GM18499 (cell line): ENCODE measurements around the gene GUCY1A2.
"Not testable (repeated sequence)": the region's sequence is repeated elsewhere in the genome, so short reads cannot be mapped to it uniquely, and the experiment has no call there.

ENCODE experiments used
- ATAC-seq: cut with Tn5 transposase; IDR thresholded peaks from one replicate; pipeline ENCODE4 v1.9.1; 2021; ENCODE audit warnings: moderate number of reproducible peaks; ENCODE audit not compliant: insufficient read depth, unreplicated experiment

The GUCY1A2 gene, protein sequence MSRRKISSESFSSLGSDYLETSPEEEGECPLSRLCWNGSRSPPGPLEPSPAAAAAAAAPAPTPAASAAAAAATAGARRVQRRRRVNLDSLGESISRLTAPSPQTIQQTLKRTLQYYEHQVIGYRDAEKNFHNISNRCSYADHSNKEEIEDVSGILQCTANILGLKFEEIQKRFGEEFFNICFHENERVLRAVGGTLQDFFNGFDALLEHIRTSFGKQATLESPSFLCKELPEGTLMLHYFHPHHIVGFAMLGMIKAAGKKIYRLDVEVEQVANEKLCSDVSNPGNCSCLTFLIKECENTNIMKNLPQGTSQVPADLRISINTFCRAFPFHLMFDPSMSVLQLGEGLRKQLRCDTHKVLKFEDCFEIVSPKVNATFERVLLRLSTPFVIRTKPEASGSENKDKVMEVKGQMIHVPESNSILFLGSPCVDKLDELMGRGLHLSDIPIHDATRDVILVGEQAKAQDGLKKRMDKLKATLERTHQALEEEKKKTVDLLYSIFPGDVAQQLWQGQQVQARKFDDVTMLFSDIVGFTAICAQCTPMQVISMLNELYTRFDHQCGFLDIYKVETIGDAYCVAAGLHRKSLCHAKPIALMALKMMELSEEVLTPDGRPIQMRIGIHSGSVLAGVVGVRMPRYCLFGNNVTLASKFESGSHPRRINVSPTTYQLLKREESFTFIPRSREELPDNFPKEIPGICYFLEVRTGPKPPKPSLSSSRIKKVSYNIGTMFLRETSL

DNA sequence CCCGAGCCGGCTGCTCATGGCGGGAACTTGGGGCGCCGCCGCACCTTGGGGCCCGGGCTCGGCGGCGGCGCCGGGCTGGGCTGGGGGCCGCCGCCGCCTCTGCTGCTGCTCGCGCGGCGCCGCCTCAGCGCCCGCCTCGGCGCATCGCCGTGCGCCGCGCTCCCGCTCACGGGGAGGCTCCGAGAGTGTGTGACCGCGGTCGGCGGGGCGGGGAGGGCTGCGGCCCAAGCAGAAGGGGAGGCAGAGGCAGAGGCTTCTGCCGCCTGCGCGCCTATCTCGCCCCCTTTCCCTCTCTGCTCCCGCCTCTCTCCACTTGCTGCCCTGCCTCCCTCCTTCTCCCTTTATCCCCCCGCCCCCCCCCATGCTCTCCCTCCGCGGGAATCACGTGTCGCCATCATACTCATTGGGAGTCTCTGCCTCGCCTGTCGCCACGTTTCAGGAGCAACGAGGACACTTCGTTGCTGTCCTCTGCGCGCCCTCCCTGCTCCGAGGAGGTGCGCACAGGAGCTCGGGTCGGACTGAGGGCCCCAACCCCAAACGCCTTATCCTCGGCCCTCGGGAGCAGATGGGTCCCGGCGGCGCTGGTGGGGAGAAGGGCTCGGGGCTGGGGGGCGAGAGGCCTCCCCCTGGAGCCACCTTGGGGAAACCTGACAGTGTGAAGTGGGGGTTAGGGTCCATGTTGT lies at the start of gene GUCY1A2:
TSS of gene GUCY1A2 (minus strand) at position 258 of the 683 bp plus-strand sequence. CDS start 421 bp downstream, outside the sequence.
- ATAC-seq = no peak

- no peak for ATAC-seq
Measured at GRCh38 chr11:107054391-107054790, 36.1 kb upstream of the GUCY1A2 start.

DNA sequence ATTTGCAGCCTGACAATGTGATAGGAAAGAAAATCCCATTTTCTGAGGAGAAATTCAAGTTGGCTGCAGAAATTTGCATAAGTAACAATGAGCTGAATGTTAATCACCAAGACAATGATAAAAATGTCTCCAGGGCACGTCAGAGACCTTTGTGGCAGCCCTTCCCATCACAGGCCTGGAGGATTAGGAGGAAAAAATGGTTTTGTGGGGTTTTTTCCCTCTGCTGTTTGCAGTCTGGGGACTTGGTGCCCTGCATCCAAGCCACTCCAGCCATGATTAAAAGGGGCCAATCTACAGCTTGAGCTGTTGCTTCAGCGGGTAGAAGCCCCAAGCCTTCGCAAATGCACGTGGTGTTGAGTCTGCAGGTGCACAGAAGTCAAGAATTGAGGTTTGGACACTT lies 33.1 kb upstream of the GUCY1A2 start:
- not testable (repeated sequence) for ATAC-seq

DNA sequence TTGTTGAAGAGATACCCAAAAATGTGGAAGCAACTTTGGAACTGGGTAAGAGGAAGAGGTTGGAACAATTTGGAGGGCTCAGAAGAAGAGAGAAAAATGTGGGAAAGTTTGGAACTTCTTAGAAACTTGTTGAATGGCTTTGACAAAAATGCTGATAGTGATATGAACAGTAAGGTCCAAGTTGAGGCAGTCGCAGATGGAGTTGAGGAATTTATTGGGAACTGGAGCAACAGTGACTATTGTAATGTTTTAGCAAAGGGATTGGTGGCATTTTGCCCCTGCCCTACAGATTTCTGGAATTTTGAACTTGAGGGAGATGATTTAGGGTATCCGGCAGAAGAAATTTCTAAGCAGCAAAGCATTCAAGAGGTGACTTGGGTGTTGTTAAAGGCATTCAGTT lies 32.6 kb upstream of the GUCY1A2 start:
- not testable (repeated sequence) for ATAC-seq

- ATAC-seq = no peak
Measured at GRCh38 chr11:107050121-107050520, 31.8 kb upstream of the GUCY1A2 start.

GRCh38 chr11:107044503-107044902 lies 26.2 kb upstream of the GUCY1A2 start:
- ATAC-seq = no peak

DNA sequence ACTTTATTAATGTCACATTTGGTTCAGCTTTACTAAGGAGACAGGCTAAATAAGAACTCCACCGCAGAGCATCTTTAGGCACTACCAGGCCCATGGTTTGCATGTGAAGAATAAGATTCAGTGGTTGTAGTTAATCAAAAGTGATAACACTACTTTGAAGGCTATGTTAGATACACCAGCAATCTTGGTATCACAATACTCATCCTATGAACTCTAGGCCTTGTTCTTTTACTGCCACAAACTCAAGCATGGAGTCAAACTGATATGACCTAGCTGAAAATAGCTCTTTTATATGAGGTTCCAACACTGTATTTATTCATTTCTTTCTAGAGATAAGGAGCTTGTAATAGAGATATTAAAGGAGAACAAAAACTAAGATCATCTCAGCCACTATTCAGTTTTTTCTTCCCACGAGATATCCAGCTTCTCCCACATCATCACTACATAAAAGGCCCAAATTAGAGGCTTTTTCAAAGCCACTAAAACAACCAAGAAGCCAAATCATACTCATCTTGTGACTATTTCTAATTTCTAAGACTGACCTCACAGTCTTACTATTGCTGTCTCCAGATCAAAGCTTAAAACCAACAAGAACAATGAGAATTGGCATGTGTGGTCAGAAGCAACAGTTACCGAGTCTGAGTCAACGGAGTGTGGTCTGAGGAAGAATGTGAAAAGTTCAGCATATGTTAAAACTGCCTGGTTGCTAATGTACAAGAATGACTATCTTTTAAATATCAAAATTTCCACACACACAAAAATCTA lies 25.1 kb upstream of the GUCY1A2 start:
- ATAC-seq = peak; percentile 95

DNA sequence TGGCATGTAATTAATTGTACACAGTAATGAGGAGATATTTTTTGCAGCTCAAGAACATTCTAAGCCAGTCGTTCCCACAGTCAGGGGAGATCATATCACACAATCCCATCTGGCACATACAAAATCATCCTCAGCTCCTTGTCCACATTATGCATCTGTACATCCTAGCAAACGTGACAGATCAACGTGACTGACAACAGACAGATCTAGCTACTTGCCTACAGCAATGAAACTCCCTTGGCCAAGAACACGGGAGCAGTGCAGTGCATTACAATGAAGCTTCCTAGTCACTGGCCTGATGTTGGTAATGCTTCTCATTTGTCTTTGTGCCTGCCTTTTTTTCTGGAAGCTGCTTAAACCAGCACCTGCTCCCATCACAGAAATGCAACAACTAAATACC lies 24.5 kb upstream of the GUCY1A2 start:
- ATAC-seq = no peak

- ATAC-seq = no peak
Measured at GRCh38 chr11:107041088-107041444, 22.8 kb upstream of the GUCY1A2 start.

- ATAC-seq = no peak
Measured at GRCh38 chr11:107040433-107041087, 22.3 kb upstream of the GUCY1A2 start.

DNA sequence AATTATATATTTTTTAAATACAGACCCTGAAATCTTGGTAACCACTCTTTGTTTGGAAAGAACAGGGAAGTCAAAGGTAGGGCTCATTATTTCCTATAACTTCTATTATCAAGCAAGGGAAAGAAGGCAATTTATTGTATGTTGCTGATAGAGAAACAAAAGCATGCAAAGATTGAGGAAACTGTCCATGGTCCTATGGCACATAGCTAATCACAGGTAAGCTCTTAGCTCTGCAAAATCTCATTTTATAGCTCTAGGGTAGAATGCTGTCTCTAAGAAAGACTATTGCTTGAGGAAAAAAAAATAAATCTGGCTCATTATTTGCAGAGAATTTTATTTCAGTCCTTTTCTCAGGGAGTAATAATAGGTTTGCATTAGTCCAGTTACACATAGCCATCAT lies 7.4 kb upstream of the GUCY1A2 start:
- ATAC-seq = no peak

- ATAC-seq = no peak
Measured at GRCh38 chr11:107020594-107020993, 2.3 kb upstream of the GUCY1A2 start.

DNA sequence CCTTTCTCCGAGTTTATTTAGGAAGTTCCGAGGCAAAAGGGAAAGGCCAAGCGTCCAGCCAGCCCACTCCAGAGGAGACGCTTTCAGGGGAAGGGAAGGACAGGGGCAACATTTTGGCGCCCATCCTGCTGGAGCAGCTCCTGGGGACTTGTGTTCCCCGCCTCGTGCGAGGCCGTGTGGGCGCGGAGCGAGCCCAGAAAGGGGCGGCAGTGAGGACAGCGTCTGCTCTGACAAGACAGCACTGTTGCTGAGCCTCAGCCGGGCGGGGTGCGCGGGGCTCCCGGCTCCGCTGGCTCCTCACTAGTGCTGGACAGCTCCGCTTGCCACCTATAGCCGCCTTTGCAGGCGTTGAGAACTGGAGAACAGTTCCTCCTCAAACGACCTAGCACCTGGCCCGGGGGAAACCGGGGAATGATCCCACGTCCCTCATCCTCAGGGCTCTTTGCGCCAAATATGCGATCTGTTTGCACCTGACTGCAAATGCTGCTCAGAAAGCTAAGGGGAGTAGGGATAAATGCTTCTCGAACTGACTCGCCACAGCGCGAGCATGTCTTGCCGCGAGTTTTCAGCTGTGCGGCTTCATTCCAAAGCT lies 722 bp upstream of the GUCY1A2 start:
- no peak for ATAC-seq

- peak; percentile 50 for ATAC-seq
Measured at GRCh38 chr11:107017433-107018218, 650 bp downstream of the GUCY1A2 start.

GRCh38 chr11:107017104-107017432 lies 1.2 kb downstream of the GUCY1A2 start:
- no peak for ATAC-seq

- no peak for ATAC-seq
Measured at GRCh38 chr11:107014871-107015270, 3.4 kb downstream of the GUCY1A2 start.

DNA sequence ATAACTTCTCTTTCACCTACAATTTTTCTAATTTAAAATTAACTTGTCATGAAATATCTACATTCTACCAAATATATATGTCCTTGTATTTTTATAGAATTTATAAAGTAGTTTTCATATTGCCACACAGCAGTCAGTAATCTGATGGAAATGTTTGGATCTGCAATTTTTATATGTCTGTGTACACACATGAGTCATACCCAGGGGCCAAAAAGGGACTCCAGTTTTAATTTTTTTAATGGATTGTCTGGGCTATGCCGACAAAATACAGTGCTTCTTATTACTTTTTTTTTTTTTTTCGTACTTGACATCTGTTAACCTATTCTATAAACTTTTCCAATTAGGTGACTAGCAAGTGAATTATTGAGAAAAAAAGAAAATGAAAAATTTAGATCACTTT lies 6.3 kb downstream of the GUCY1A2 start:
- ATAC-seq = no peak

- ATAC-seq = no peak
Measured at GRCh38 chr11:107009190-107009589, 9.1 kb downstream of the GUCY1A2 start.
